T-helper 1 cell treated with Interleukin-12 subunit alpha and Interleukin-12 subunit beta and Interleukin-4 antibody, amounts not matched to agents 30 μg/mL and 1 μg/mL, for 36 hours (primary cell): ENCODE data around the gene PRPF6.
"Not testable (repeated sequence)": the region's sequence is repeated elsewhere in the genome, so short reads cannot be mapped to it uniquely, and the experiment has no call there.

Source experiments
- H3K27ac Mint-ChIP-seq: one replicate; pipeline ENCODE4 v1.8.0; 2021; ENCODE audit warnings: mild to moderate bottlenecking, mixed read lengths
- H3K27me3 Mint-ChIP-seq: one replicate; pipeline ENCODE4 v1.8.0; 2021; ENCODE audit warnings: low read depth, mixed read lengths
- H3K36me3 Mint-ChIP-seq: one replicate; pipeline ENCODE4 v1.8.0; 2021; ENCODE audit warnings: low read depth, mixed read lengths
- H3K4me1 Mint-ChIP-seq: one replicate; pipeline ENCODE4 v1.8.0; 2021; ENCODE audit warnings: low read depth, mixed read lengths
- H3K4me3 Mint-ChIP-seq: one replicate; pipeline ENCODE4 v1.8.0; 2021; ENCODE audit warnings: mild to moderate bottlenecking, moderate library complexity, mixed read lengths
- H3K9me3 Mint-ChIP-seq: one replicate; pipeline ENCODE4 v1.8.0; 2021; ENCODE audit warnings: mixed read lengths

Gene PRPF6

GRCh38 chr20:63962426-63963347, 18.2 kb upstream of the PRPF6 start:
- peaks cover 21% of the 10 kb centered on the region for H3K36me3 Mint-ChIP-seq
- H3K27me3 Mint-ChIP-seq = no peaks in the 10 kb centered on the region
- no peak overlapping the region for H3K4me3 Mint-ChIP-seq
- peaks cover 2% of the 10 kb centered on the region for H3K4me1 Mint-ChIP-seq
- H3K9me3 Mint-ChIP-seq = no peaks in the 10 kb centered on the region
- H3K27ac Mint-ChIP-seq = no peak overlapping the region

GRCh38 chr20:63963348-63963741, 17.6 kb upstream of the PRPF6 start:
- Mint-ChIP-seq H3K9me3 (no peaks in the 10 kb centered on the region), H3K36me3 (peaks cover 24% of the 10 kb centered on the region), H3K27ac (no peak overlapping the region), H3K4me1 (peaks cover 3% of the 10 kb centered on the region), H3K4me3 (no peak overlapping the region), H3K27me3 (no peaks in the 10 kb centered on the region)

GRCh38 chr20:63963784-63964301, 17.1 kb upstream of the PRPF6 start:
- H3K27me3 Mint-ChIP-seq = no peaks in the 10 kb centered on the region
- peaks cover 26% of the 10 kb centered on the region for H3K36me3 Mint-ChIP-seq
- peaks cover 5% of the 10 kb centered on the region for H3K4me1 Mint-ChIP-seq
- H3K27ac Mint-ChIP-seq = no peak overlapping the region
- H3K9me3 Mint-ChIP-seq = no peaks in the 10 kb centered on the region
- H3K4me3 Mint-ChIP-seq = no peak overlapping the region

GRCh38 chr20:63964412-63964811, 16.5 kb upstream of the PRPF6 start:
- Mint-ChIP-seq H3K27me3 (no peaks in the 10 kb centered on the region), H3K27ac (no peak overlapping the region), H3K36me3 (peaks cover 26% of the 10 kb centered on the region), H3K9me3 (no peaks in the 10 kb centered on the region), H3K4me1 (peaks cover 7% of the 10 kb centered on the region), H3K4me3 (no peak overlapping the region)

GRCh38 chr20:63966172-63966943, 14.6 kb upstream of the PRPF6 start:
- Mint-ChIP-seq H3K9me3 (no peaks in the 10 kb centered on the region), H3K4me1 (peaks cover 10% of the 10 kb centered on the region), H3K27ac (no peak overlapping the region), H3K36me3 (peaks cover 23% of the 10 kb centered on the region), H3K4me3 (no peak overlapping the region), H3K27me3 (no peaks in the 10 kb centered on the region)

GRCh38 chr20:63966944-63967322, 14.0 kb upstream of the PRPF6 start:
- H3K27me3 Mint-ChIP-seq = no peaks in the 10 kb centered on the region
- H3K9me3 Mint-ChIP-seq = no peaks in the 10 kb centered on the region
- H3K36me3 Mint-ChIP-seq = peaks cover 20% of the 10 kb centered on the region
- no peak overlapping the region for H3K27ac Mint-ChIP-seq
- no peak overlapping the region for H3K4me3 Mint-ChIP-seq
- peaks cover 10% of the 10 kb centered on the region for H3K4me1 Mint-ChIP-seq

- Mint-ChIP-seq H3K4me1 (peaks cover 10% of the 10 kb centered on the region), H3K36me3 (peaks cover 18% of the 10 kb centered on the region), H3K27ac (no peak overlapping the region), H3K4me3 (peak overlapping the region; percentile 31), H3K27me3 (no peaks in the 10 kb centered on the region), H3K9me3 (no peaks in the 10 kb centered on the region)
Measured at GRCh38 chr20:63967330-63968135, 13.4 kb upstream of the PRPF6 start.

- Mint-ChIP-seq H3K4me3 (peak overlapping the region; percentile 85), H3K27ac (peak overlapping the region; percentile 80), H3K4me1 (peaks cover 14% of the 10 kb centered on the region), H3K9me3 (no peaks in the 10 kb centered on the region), H3K36me3 (peaks cover 21% of the 10 kb centered on the region), H3K27me3 (no peaks in the 10 kb centered on the region)
Measured at GRCh38 chr20:63968136-63968927, 12.6 kb upstream of the PRPF6 start.

- H3K27ac Mint-ChIP-seq = peak overlapping the region; percentile 80
- peaks cover 26% of the 10 kb centered on the region for H3K36me3 Mint-ChIP-seq
- peaks cover 18% of the 10 kb centered on the region for H3K4me1 Mint-ChIP-seq
- no peaks in the 10 kb centered on the region for H3K27me3 Mint-ChIP-seq
- no peaks in the 10 kb centered on the region for H3K9me3 Mint-ChIP-seq
- H3K4me3 Mint-ChIP-seq = peak overlapping the region; percentile 85
Measured at GRCh38 chr20:63968928-63969760, 11.8 kb upstream of the PRPF6 start.

- H3K36me3 Mint-ChIP-seq = peaks cover 31% of the 10 kb centered on the region
- H3K9me3 Mint-ChIP-seq = no peaks in the 10 kb centered on the region
- H3K27ac Mint-ChIP-seq = peak within 1 kb of the TSS; percentile 80
- peaks cover 21% of the 10 kb centered on the region for H3K4me1 Mint-ChIP-seq
- no peaks in the 10 kb centered on the region for H3K27me3 Mint-ChIP-seq
- peak within 1 kb of the TSS; percentile 85 for H3K4me3 Mint-ChIP-seq
Measured at GRCh38 chr20:63969838-63970713, 10.9 kb upstream of the PRPF6 start, which contains the start of gene ZNF512B. Gene ZNF512B (minus strand): TSS chr20:63969930. CDS start chr20:63967950, 1,980 bp downstream.

GRCh38 chr20:63970714-63971431, 10.1 kb upstream of the PRPF6 start:
- Mint-ChIP-seq H3K27ac (peak overlapping the region; percentile 71), H3K9me3 (no peaks in the 10 kb centered on the region), H3K4me3 (peak overlapping the region; percentile 83)

GRCh38 chr20:63971960-63972311, 9.0 kb upstream of the PRPF6 start:
- peaks cover 30% of the 10 kb centered on the region for H3K4me1 Mint-ChIP-seq
- not testable (repeated sequence) for H3K27ac Mint-ChIP-seq, H3K27me3 Mint-ChIP-seq, H3K4me3 Mint-ChIP-seq, H3K9me3 Mint-ChIP-seq
- peaks cover 30% of the 10 kb centered on the region for H3K36me3 Mint-ChIP-seq

More at GRCh38 chr20:63970714-63971431, 10.1 kb upstream of the PRPF6 start:
- peaks cover 31% of the 10 kb centered on the region for H3K36me3 Mint-ChIP-seq
- peaks cover 21% of the 10 kb centered on the region for H3K4me1 Mint-ChIP-seq
- H3K27me3 Mint-ChIP-seq = no peaks in the 10 kb centered on the region
